Measurements from ENCODE around the gene COL23A1.

DNA sequence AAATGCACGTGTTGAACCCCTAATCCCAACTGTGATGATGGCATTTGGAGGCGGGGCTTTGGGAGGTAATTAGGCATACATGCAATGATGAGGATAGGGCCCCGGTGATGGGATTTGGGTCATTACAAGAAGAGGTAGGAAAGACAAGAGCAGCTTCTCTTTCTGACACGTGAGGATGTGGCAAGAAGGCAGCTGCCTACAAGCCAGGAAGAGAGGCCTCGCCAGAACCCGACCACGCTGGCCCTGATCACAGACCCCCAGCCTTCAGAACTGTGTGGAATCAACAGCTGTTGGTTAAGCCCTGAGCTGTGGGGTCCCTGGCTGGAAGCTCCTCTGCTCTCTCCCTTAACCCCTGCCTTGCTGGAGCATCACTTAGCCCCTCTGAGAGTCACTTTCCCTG lies 57.5 kb downstream of the COL23A1 start:
- TF ChIP-seq, protein P1, sequence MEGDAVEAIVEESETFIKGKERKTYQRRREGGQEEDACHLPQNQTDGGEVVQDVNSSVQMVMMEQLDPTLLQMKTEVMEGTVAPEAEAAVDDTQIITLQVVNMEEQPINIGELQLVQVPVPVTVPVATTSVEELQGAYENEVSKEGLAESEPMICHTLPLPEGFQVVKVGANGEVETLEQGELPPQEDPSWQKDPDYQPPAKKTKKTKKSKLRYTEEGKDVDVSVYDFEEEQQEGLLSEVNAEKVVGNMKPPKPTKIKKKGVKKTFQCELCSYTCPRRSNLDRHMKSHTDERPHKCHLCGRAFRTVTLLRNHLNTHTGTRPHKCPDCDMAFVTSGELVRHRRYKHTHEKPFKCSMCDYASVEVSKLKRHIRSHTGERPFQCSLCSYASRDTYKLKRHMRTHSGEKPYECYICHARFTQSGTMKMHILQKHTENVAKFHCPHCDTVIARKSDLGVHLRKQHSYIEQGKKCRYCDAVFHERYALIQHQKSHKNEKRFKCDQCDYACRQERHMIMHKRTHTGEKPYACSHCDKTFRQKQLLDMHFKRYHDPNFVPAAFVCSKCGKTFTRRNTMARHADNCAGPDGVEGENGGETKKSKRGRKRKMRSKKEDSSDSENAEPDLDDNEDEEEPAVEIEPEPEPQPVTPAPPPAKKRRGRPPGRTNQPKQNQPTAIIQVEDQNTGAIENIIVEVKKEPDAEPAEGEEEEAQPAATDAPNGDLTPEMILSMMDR (IDR thresholded peaks at IDR 0.05): no peak
- TF ChIP-seq EZH2 (IDR thresholded peaks at IDR 0.05; ENCODE audit: borderline replicate concordance, insufficient read depth, low read depth, low read length, poor library complexity, severe bottlenecking): no peak

All from B cell (primary cell).